ENCODE measurements around the gene CYGB. TPM values are rescaled to one million over a fixed set of nuclear protein-coding genes. Genes with fewer than 3 reads are reported as not detected.
"Not testable (repeated sequence)": the region's sequence is repeated elsewhere in the genome, so short reads cannot be mapped to it uniquely, and the experiment has no call there.

The CYGB gene
- total RNA-seq, 1 experiment from 2014 or later = 4.4 TPM

GRCh38 chr17:76510831-76511244, 26.7 kb downstream of the CYGB start:
- Histone ChIP-seq H3K4me1 (replicated peaks) (peaks cover 19% of the 10 kb centered on the region), H3K4me3 (no peak overlapping the region), H3K9me3 (replicated peaks) (no peaks in the 10 kb centered on the region), H3K36me3 (no peaks in the 10 kb centered on the region), H3K27me3 (replicated peaks) (no peaks in the 10 kb centered on the region), H3K27ac (no peak overlapping the region)
- DNase-seq (ENCODE audit: low read depth in 1 of 2, low spot score in 2 of 2) = no peak

DNA sequence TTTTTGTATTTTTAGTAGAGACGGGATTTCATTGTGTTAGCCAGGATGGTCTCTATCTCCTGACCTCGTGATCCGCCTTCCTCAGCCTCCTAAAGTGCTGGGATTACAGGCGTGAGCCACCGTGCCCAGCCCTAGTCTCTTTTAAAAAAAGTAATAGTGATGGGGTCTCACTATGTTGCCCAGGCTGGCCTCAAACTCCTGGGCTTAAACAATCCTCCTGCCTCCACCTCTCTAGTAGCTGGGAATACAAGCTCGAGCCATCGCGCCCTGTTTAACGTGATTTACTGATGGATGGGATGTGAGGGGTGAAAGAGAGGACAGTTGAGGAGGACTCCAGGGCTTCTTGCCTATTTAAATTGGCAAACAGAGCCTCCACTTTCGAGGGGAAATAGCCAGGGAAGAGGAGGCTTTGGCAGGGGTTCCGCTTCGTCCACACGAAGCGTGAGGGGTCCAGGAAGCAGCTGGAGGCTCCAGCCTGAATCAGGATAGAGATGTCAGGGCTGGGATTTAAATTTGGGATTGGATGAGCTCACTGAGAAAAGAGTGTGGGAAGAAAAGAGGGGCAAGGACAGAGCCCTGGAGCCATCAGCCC, 28.9 kb downstream of the CYGB start:
- not testable (repeated sequence) for H3K27me3 ChIP-seq (replicated peaks); H3K36me3 ChIP-seq; H3K4me1 ChIP-seq (replicated peaks); DNase-seq (ENCODE audit: low read depth in 1 of 2, low spot score in 2 of 2); H3K27ac ChIP-seq; H3K4me3 ChIP-seq; H3K9me3 ChIP-seq (replicated peaks)

DNA sequence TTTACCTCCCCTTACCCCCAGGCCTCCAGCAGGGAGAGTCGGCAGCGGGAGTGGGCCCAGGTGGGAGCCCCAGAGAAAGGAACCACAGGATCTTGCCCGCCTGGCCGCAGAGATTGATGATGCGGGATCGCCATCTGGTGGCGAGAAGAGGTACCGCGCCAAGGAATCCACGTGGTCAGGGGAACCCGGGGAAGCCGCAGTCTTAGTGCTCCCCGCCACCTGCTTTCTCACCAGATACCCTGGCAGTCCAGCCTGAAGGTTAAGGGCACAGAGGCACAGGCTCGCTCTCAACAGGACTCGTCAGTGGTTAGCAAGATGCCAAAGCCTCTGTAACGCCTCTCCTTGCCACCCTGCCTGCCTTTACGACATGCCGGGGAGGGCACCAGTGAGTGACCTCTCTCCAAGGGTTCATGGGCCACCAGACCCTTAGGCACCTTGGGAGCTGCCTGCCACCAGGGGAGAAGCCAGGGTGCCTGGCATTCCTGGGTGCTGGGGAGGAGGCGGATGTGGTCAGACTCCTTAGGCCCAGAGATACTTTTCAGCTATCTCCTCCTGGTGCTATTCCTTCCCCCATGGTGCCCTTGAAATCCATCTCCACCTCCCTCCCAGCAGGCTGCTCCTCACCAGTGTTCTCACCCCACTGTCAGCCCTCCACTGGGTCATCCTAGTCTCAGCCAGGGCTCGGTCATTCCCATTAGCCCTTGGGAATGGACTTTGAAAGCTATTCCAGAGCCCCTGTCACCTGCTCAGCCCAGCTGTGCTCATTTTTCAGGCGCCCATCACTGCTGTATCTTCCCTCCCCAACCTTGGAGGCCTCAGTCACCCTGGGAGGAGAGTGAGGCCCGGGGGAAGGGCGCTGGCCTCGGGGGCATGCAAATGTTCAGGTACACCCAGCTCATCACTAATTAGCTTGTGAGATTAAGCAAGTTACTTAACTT, 30.8 kb downstream of the CYGB start:
- Histone ChIP-seq H3K4me1 (replicated peaks) (peaks cover 8% of the 10 kb centered on the region), H3K9me3 (replicated peaks) (no peaks in the 10 kb centered on the region), H3K4me3 (no peak overlapping the region), H3K36me3 (no peaks in the 10 kb centered on the region), H3K27me3 (replicated peaks) (no peaks in the 10 kb centered on the region), H3K27ac (no peak overlapping the region)
- peak; percentile 81 to 82 for DNase-seq (ENCODE audit: low read depth in 1 of 2, low spot score in 2 of 2)

- Histone ChIP-seq H3K9me3 (replicated peaks) (no peaks in the 10 kb centered on the region), H3K36me3 (no peaks in the 10 kb centered on the region), H3K27ac (no peak overlapping the region), H3K4me1 (replicated peaks) (peaks cover 30% of the 10 kb centered on the region), H3K4me3 (no peak overlapping the region), H3K27me3 (replicated peaks) (no peaks in the 10 kb centered on the region)
- DNase-seq (ENCODE audit: low read depth in 1 of 2, low spot score in 2 of 2) = no peak
These were observed 33.4 kb downstream of the CYGB start for GRCh38 chr17:76504117-76504516.

DNA sequence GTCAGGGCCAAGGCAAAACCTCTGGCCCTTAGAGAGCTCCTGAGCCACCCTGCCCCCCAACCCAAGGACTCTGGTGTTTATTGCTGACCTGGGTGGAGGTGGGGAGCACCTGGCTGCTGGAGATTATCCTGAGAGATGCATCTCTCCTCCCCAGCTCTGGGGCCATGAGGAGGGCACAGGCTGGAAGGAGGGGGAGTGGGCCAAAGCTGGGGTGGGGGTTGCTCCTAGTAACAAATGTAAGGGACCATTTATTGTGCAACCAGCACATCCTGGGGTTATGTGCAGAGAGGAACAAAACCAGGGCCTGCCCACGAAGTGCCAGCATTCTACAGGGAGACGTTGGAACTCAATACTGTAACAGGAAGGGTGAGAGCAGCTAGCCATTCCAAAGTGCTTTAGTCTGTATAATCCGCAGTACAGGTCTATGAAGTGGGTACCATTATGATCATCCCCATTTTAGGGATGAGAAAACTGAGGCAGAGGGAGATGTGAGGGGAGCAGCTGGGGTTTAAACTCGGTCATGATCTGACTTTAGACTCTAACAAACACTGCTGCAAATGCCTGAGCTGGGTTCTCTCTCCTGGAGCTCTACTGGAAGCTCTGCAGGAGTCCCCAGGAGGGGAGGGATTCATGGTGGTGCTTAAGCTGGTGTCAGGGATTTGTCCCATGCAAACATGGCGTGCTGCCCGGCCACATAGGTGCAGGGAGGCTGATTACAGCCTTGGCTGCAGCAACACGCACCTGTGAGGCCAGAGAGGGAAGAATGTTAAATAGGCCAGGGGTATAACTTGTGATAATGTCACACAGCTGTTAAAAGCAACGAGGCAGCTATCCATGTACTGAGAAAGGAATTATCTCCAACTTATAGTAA, 34.9 kb downstream of the CYGB start:
- H3K4me3 ChIP-seq = no peak overlapping the region
- DNase-seq (ENCODE audit: low read depth in 1 of 2, low spot score in 2 of 2) = no peak
- no peaks in the 10 kb centered on the region for H3K27me3 ChIP-seq (replicated peaks)
- H3K9me3 ChIP-seq (replicated peaks) = no peaks in the 10 kb centered on the region
- no peaks in the 10 kb centered on the region for H3K36me3 ChIP-seq
- no peak overlapping the region for H3K27ac ChIP-seq
- peaks cover 45% of the 10 kb centered on the region for H3K4me1 ChIP-seq (replicated peaks)

GRCh38 chr17:76501827-76502307, 35.6 kb downstream of the CYGB start:
- Histone ChIP-seq H3K4me1 (replicated peaks) (peaks cover 49% of the 10 kb centered on the region), H3K36me3 (no peaks in the 10 kb centered on the region), H3K27me3 (replicated peaks) (no peaks in the 10 kb centered on the region), H3K27ac (0 out of 2 replicates have a peak overlapping the region, but pooled peaks have one; percentile 5), H3K9me3 (replicated peaks) (no peaks in the 10 kb centered on the region), H3K4me3 (peak overlapping the region; percentile 57)
- DNase-seq (ENCODE audit: low read depth in 1 of 2, low spot score in 2 of 2) = no peak

DNA sequence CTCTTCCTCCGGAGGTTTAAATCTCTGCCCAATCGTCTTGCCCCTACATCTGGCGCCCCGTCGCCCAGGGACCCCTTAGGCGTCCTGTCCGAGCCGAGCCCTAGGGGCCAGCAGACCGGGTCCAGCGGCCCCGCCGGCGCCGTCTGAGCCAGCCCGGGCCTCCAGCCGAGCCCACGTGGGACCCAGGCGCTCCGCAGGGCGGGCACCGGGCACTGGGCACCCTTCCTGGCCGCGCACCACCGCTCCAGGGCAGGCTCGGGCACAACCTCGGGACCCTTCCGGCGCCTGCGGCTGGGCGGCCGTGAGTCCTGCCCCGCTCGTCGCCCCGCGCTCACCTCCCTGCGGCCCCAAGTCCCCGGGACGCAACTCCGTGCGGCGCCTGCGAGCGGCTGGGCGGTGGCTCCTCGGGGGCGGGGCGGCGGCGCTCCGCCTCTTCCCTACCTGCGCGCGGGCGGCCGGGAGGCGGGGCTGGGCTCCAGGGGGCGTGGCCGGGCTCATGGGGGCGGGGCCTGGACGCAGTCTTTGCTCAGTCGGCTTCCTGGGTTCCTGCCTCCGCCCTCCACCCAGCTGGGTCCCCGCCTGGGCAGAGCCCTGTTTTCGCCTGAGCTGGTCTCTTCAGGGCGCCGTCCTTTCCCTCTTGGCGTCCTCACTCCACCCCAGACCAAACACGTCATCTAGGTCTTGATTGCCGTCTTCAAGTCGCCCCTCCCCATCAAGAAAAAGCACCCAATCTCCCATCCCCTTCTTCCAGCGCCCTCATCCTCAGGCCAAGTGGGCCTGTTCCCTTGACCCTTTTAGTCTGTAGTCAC, 36.3 kb downstream of the CYGB start, which contains the start of gene RHBDF2:
Gene RHBDF2 (minus strand): TSS at position 406 of the 809 bp plus-strand sequence. CDS start 19,899 bp downstream, outside the sequence.
- Histone ChIP-seq H3K27ac (0 out of 2 replicates have a peak within 1 kb of the TSS, but pooled peaks have one; percentile 5), H3K4me1 (replicated peaks) (peaks cover 49% of the 10 kb centered on the region), H3K4me3 (peak within 1 kb of the TSS; percentile 57), H3K9me3 (replicated peaks) (no peaks in the 10 kb centered on the region), H3K27me3 (replicated peaks) (no peaks in the 10 kb centered on the region), H3K36me3 (no peaks in the 10 kb centered on the region)
- DNase-seq (ENCODE audit: low read depth in 1 of 2, low spot score in 2 of 2) = peak; percentile 82 to 91

GRCh38 chr17:76500747-76501017, 36.8 kb downstream of the CYGB start:
- peaks cover 49% of the 10 kb centered on the region for H3K4me1 ChIP-seq (replicated peaks)
- H3K36me3 ChIP-seq = no peaks in the 10 kb centered on the region
- no peak for DNase-seq (ENCODE audit: low read depth in 1 of 2, low spot score in 2 of 2)
- H3K27me3 ChIP-seq (replicated peaks) = no peaks in the 10 kb centered on the region
- H3K4me3 ChIP-seq = peak overlapping the region; percentile 57
- no peak overlapping the region for H3K27ac ChIP-seq
- no peaks in the 10 kb centered on the region for H3K9me3 ChIP-seq (replicated peaks)

GRCh38 chr17:76500074-76500746, 37.3 kb downstream of the CYGB start:
- peaks cover 49% of the 10 kb centered on the region for H3K4me1 ChIP-seq (replicated peaks)
- no peaks in the 10 kb centered on the region for H3K36me3 ChIP-seq
- no peak overlapping the region for H3K27ac ChIP-seq
- H3K27me3 ChIP-seq (replicated peaks) = no peaks in the 10 kb centered on the region
- DNase-seq (ENCODE audit: low read depth in 1 of 2, low spot score in 2 of 2) = no peak
- H3K9me3 ChIP-seq (replicated peaks) = no peaks in the 10 kb centered on the region
- peak overlapping the region; percentile 57 for H3K4me3 ChIP-seq

DNA sequence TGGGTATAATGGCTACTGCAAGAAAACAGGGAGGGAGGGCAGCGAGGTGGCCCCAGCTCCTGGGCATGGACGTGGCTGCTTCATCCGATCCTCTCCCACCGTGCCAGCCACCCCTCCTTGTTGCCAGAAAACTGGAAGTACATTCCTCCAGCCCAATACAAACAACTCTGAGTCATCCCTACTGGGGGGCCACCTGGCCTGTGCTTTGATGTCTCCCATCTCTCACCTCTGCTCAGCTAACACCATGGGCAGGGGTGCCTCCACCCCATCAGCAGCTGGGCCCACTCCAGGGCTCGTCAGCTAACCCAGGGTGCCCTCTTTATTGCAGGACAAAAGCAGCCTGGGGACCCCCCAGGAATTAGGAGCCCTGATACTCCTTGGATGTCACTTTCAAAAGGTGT, 38.2 kb downstream of the CYGB start:
- peak; percentile 53 to 74 for DNase-seq (ENCODE audit: low read depth in 1 of 2, low spot score in 2 of 2)
- Histone ChIP-seq H3K27me3 (replicated peaks) (no peaks in the 10 kb centered on the region), H3K4me3 (no peak overlapping the region), H3K27ac (peak overlapping the region; percentile 58; the same call in 1 of the 2 replicates), H3K9me3 (replicated peaks) (no peaks in the 10 kb centered on the region), H3K4me1 (replicated peaks) (peaks cover 49% of the 10 kb centered on the region), H3K36me3 (no peaks in the 10 kb centered on the region)

- no peaks in the 10 kb centered on the region for H3K36me3 ChIP-seq
- no peak overlapping the region for H3K4me3 ChIP-seq
- no peak for DNase-seq (ENCODE audit: low read depth in 1 of 2, low spot score in 2 of 2)
- peaks cover 49% of the 10 kb centered on the region for H3K4me1 ChIP-seq (replicated peaks)
- peak overlapping the region; percentile 58 for H3K27ac ChIP-seq
- H3K9me3 ChIP-seq (replicated peaks) = no peaks in the 10 kb centered on the region
- H3K27me3 ChIP-seq (replicated peaks) = no peaks in the 10 kb centered on the region
These were observed 38.6 kb downstream of the CYGB start for GRCh38 chr17:76498876-76499251.

DNA sequence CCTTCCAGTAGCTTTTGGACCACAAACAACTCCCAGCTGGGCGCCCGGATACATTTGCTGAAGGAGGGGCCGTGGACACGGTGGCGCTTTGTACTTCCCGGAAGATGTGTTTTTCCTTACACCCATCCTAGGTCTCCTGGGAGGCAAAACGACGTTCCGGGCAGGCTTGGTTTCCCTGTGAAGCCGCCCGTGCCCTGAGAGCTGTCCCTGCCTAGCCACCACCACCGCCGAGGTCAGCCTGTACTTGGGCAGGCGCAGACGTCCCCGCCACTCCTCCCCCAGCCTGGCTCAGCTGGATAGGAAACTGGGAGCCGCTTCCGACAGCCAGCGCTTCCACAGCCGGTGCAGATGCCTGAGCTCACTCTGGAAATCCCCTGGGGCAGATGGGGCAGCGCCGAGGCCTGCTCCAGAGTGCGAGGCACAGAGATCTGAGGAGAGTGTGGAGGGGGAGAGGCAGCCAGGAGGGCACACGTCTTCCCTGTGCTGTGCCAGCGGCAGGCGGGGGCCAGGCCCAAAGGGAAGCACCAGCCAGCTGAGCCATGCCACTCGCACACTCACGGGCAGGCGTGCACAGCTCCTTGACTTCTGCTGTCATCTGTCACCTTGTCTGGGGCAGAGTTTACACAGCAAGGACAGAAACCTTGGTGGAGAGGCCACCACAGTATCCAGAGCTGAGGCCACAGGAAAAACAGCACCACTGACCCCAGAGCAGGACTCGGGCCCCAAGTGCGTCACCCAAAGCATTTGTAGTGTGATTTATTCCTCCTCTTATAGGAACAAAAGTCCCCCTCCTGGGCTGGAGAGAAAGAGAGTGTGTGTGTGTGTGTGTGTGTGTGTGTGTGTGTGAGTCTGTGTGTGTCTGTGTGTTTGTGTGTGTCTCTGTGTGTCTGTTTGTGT, 39.3 kb downstream of the CYGB start:
- Histone ChIP-seq H3K36me3 (no peaks in the 10 kb centered on the region), H3K9me3 (replicated peaks) (no peaks in the 10 kb centered on the region), H3K4me1 (replicated peaks) (peaks cover 54% of the 10 kb centered on the region), H3K27me3 (replicated peaks) (no peaks in the 10 kb centered on the region), H3K4me3 (no peak overlapping the region; the same call in 1 of the 2 replicates), H3K27ac (peak overlapping the region; percentile 58)
- DNase-seq (ENCODE audit: low read depth in 1 of 2, low spot score in 2 of 2) = peak; percentile 87 to 96
